ENCODE measurements around the gene NPHP1.

Gene NPHP1

DNA sequence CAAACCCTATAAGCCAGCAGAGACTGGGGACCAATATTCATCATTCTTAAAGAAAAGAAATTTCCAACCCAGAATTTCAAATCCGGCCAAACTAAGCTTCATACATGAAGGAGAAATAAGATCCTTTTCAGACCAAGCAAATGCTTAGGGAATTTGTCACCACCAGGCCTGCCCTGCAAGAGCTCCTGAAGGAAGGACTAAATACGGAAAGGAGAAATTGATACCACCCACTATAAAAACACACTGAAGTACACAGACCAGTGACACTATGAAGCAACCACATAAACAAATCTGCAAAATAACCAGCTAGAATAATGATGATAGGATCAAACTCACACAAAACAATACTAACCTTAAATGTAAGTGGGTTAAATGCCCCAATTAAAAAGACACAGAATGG, 22.4 kb downstream of the NPHP1 start:
- TF ChIP-seq TEAD4 (IDR thresholded peaks at IDR 0.05) (no peak), TCF12 (IDR thresholded peaks at IDR 0.05; ENCODE audit: low read depth) (no peak), TAF1 (IDR thresholded peaks at IDR 0.05; ENCODE audit: low read depth) (no peak), RAD21 (IDR thresholded peaks at IDR 0.05; ENCODE audit: low read depth) (no peak), NFIC (IDR thresholded peaks at IDR 0.05) (no peak), YY1 (IDR thresholded peaks at IDR 0.05; ENCODE audit: low read depth) (no peak), ZBTB7A (IDR thresholded peaks at IDR 0.05; ENCODE audit: low read depth) (no peak), FOXM1 (IDR thresholded peaks at IDR 0.05; ENCODE audit: borderline replicate concordance, low read depth) (no peak), CEBPB (IDR thresholded peaks at IDR 0.05) (no peak), EP300 (IDR thresholded peaks at IDR 0.05; ENCODE audit: borderline replicate concordance) (no peak), EGR1 (IDR thresholded peaks at IDR 0.05) (no peak), CREB1 (IDR thresholded peaks at IDR 0.05; ENCODE audit: low read depth) (no peak)
- TF ChIP-seq, protein P1, sequence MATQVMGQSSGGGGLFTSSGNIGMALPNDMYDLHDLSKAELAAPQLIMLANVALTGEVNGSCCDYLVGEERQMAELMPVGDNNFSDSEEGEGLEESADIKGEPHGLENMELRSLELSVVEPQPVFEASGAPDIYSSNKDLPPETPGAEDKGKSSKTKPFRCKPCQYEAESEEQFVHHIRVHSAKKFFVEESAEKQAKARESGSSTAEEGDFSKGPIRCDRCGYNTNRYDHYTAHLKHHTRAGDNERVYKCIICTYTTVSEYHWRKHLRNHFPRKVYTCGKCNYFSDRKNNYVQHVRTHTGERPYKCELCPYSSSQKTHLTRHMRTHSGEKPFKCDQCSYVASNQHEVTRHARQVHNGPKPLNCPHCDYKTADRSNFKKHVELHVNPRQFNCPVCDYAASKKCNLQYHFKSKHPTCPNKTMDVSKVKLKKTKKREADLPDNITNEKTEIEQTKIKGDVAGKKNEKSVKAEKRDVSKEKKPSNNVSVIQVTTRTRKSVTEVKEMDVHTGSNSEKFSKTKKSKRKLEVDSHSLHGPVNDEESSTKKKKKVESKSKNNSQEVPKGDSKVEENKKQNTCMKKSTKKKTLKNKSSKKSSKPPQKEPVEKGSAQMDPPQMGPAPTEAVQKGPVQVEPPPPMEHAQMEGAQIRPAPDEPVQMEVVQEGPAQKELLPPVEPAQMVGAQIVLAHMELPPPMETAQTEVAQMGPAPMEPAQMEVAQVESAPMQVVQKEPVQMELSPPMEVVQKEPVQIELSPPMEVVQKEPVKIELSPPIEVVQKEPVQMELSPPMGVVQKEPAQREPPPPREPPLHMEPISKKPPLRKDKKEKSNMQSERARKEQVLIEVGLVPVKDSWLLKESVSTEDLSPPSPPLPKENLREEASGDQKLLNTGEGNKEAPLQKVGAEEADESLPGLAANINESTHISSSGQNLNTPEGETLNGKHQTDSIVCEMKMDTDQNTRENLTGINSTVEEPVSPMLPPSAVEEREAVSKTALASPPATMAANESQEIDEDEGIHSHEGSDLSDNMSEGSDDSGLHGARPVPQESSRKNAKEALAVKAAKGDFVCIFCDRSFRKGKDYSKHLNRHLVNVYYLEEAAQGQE (IDR thresholded peaks at IDR 0.05; ENCODE audit: low read depth), result no peak
- TF ChIP-seq, protein P2, sequence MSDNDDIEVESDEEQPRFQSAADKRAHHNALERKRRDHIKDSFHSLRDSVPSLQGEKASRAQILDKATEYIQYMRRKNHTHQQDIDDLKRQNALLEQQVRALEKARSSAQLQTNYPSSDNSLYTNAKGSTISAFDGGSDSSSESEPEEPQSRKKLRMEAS (IDR thresholded peaks at IDR 0.05), result no peak
- TF ChIP-seq, protein P3, sequence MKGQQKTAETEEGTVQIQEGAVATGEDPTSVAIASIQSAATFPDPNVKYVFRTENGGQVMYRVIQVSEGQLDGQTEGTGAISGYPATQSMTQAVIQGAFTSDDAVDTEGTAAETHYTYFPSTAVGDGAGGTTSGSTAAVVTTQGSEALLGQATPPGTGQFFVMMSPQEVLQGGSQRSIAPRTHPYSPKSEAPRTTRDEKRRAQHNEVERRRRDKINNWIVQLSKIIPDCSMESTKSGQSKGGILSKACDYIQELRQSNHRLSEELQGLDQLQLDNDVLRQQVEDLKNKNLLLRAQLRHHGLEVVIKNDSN (IDR thresholded peaks at IDR 0.05), result no peak

DNA sequence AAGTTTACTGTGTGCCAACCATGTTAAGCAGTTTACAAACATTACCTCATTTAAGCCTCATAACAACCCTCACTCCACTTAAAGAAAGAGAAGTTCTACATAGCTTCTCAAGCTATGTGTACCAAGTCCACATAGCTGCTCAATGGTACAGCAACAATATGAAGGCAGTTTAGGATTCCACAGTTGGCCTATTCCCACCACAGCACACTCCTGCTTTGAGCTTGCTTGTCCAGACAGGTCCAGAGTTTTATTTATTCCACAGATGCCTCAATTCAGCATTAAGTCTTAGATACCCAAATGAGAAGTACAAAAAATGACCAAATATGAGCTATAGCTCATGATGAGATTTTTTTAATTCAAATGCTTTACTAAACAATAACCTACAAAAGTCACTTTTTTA, 24.8 kb downstream of the NPHP1 start:
- TF ChIP-seq EGR1 (IDR thresholded peaks at IDR 0.05) (no peak), TEAD4 (IDR thresholded peaks at IDR 0.05) (no peak), ZBTB7A (IDR thresholded peaks at IDR 0.05; ENCODE audit: low read depth) (no peak), TAF1 (IDR thresholded peaks at IDR 0.05; ENCODE audit: low read depth) (no peak), EP300 (IDR thresholded peaks at IDR 0.05; ENCODE audit: borderline replicate concordance) (no peak), FOXM1 (IDR thresholded peaks at IDR 0.05; ENCODE audit: borderline replicate concordance, low read depth) (no peak), NFIC (IDR thresholded peaks at IDR 0.05) (no peak), RAD21 (IDR thresholded peaks at IDR 0.05; ENCODE audit: low read depth) (no peak), CEBPB (IDR thresholded peaks at IDR 0.05) (no peak), CREB1 (IDR thresholded peaks at IDR 0.05; ENCODE audit: low read depth) (no peak)
- TF ChIP-seq, protein P1 (IDR thresholded peaks at IDR 0.05; ENCODE audit: low read depth), result no peak

DNA sequence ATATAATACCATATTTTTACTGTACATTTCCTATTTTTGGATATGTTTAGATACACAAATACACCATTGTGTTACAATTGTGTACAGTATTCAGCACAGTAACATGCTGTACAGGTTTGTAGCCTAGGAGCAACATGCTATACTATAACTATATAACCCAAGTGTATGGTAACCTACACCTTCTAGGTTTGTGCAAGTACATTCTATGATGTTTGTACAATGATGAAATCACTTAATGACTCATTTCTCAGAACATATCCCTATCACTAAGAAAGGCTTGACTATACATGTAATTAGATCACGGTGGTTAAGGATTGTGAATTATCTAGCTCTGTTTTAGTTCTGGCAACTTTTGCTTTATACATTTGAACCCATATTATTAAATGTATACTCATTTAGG, 31.3 kb downstream of the NPHP1 start:
- TF ChIP-seq CEBPB (IDR thresholded peaks at IDR 0.05) (no peak), ZBTB7A (IDR thresholded peaks at IDR 0.05; ENCODE audit: low read depth) (no peak), FOXM1 (IDR thresholded peaks at IDR 0.05; ENCODE audit: borderline replicate concordance, low read depth) (no peak), TAF1 (IDR thresholded peaks at IDR 0.05; ENCODE audit: low read depth) (no peak), NFIC (IDR thresholded peaks at IDR 0.05) (no peak), EP300 (IDR thresholded peaks at IDR 0.05; ENCODE audit: borderline replicate concordance) (no peak), TCF12 (IDR thresholded peaks at IDR 0.05; ENCODE audit: low read depth) (no peak), EGR1 (IDR thresholded peaks at IDR 0.05) (no peak), YY1 (IDR thresholded peaks at IDR 0.05; ENCODE audit: low read depth) (no peak)
- TF ChIP-seq, protein P2 (IDR thresholded peaks at IDR 0.05), result no peak
- TF ChIP-seq, protein P1 (IDR thresholded peaks at IDR 0.05; ENCODE audit: low read depth), result no peak

DNA sequence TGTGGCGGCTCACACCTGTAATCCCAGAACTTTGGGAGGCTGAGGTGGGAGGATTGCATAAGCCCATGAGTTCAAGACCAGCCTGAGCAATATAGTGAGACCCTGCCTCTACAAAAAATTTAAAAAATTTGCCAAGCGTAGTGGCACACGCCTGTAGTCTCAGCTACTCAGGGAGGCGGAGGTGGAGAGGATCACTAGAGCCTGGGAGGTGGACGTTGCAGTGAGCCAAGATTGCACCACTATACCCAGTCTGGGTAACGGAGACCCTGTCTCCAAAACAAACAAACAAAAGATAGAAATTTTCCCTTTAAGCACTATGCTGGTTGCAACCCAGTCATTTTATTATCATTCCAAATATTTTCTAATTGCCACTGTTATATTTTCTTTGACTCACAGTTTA, 32.3 kb downstream of the NPHP1 start:
- no peak for TF ChIP-seq CEBPB (IDR thresholded peaks at IDR 0.05)

DNA sequence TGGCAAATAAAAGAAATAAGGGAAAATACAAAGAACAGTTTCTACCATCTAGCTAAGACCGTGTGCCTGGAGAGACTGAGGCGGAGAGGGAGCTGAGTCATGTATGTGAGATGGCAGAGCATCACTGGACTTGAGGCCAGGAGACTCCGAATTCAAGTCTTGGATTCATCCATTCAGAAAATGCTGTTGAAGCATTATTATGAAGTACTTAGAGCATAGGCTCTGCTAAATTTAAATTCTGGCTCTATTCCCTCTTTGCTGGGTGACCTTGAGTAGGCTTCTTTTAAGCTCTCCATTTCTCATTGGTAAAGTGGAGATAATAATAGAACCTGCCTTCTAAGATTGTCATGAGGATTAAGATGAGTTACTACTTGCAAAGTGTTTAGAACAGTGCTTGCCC, 34.7 kb downstream of the NPHP1 start:
- TF ChIP-seq NFIC (IDR thresholded peaks at IDR 0.05) (no peak), CREB1 (IDR thresholded peaks at IDR 0.05; ENCODE audit: low read depth) (no peak), EGR1 (IDR thresholded peaks at IDR 0.05) (no peak), TEAD4 (IDR thresholded peaks at IDR 0.05) (no peak), RAD21 (IDR thresholded peaks at IDR 0.05; ENCODE audit: low read depth) (no peak), FOXM1 (IDR thresholded peaks at IDR 0.05; ENCODE audit: borderline replicate concordance, low read depth) (no peak)
- TF ChIP-seq, protein P2 (IDR thresholded peaks at IDR 0.05), result no peak
